ENCODE data around the gene SOX3. TPM values are rescaled to one million over a fixed set of nuclear protein-coding genes. Genes with fewer than 3 reads are reported as not detected.

The SOX3 gene
- total RNA-seq, 1 donor from 2014 or later: 0.49 TPM

GRCh38 chrX:140521393-140521792, 16.5 kb upstream of the SOX3 start:
- TF ChIP-seq CTCF (IDR thresholded peaks at IDR 0.05; ENCODE audit: unreplicated experiment): no peak
- Mint-ChIP-seq H3K27me3 (ENCODE audit: unreplicated experiment) (no peaks in the 10 kb centered on the region), H3K27ac (ENCODE audit: unreplicated experiment) (no peak overlapping the region)

GRCh38 chrX:140514554-140514953, 9.7 kb upstream of the SOX3 start:
- Mint-ChIP-seq H3K27ac (ENCODE audit: unreplicated experiment) (no peak overlapping the region), H3K36me3 (ENCODE audit: low read depth, unreplicated experiment) (no peaks in the 10 kb centered on the region), H3K4me1 (ENCODE audit: unreplicated experiment) (peaks cover 3% of the 10 kb centered on the region), H3K27me3 (ENCODE audit: unreplicated experiment) (peaks cover 7% of the 10 kb centered on the region), H3K4me3 (ENCODE audit: unreplicated experiment) (no peak overlapping the region), H3K9me3 (ENCODE audit: unreplicated experiment) (no peaks in the 10 kb centered on the region)
- TF ChIP-seq CTCF (IDR thresholded peaks at IDR 0.05; ENCODE audit: unreplicated experiment): no peak
- DNase-seq (ENCODE audit: low spot score): no peak

More at GRCh38 chrX:140521393-140521792, 16.5 kb upstream of the SOX3 start:
- H3K36me3 Mint-ChIP-seq (ENCODE audit: low read depth, unreplicated experiment): no peaks in the 10 kb centered on the region
- no peaks in the 10 kb centered on the region for H3K4me1 Mint-ChIP-seq (ENCODE audit: unreplicated experiment)
- H3K4me3 Mint-ChIP-seq (ENCODE audit: unreplicated experiment): no peak overlapping the region
- no peaks in the 10 kb centered on the region for H3K9me3 Mint-ChIP-seq (ENCODE audit: unreplicated experiment)
- DNase-seq (ENCODE audit: low spot score): no peak

GRCh38 chrX:140510895-140511295, 6.0 kb upstream of the SOX3 start:
- no peak overlapping the region for H3K27ac Mint-ChIP-seq (ENCODE audit: unreplicated experiment)
- no peak for DNase-seq (ENCODE audit: low spot score)
- peaks cover 3% of the 10 kb centered on the region for H3K4me1 Mint-ChIP-seq (ENCODE audit: unreplicated experiment)
- no peak overlapping the region for H3K4me3 Mint-ChIP-seq (ENCODE audit: unreplicated experiment)
- no peaks in the 10 kb centered on the region for H3K36me3 Mint-ChIP-seq (ENCODE audit: low read depth, unreplicated experiment)
- TF ChIP-seq CTCF (IDR thresholded peaks at IDR 0.05; ENCODE audit: unreplicated experiment): no peak
- no peaks in the 10 kb centered on the region for H3K9me3 Mint-ChIP-seq (ENCODE audit: unreplicated experiment)
- H3K27me3 Mint-ChIP-seq (ENCODE audit: unreplicated experiment): peaks cover 13% of the 10 kb centered on the region

GRCh38 chrX:140510306-140510676, 5.4 kb upstream of the SOX3 start:
- Mint-ChIP-seq H3K27ac (ENCODE audit: unreplicated experiment) (no peak overlapping the region), H3K4me3 (ENCODE audit: unreplicated experiment) (no peak overlapping the region), H3K4me1 (ENCODE audit: unreplicated experiment) (peaks cover 3% of the 10 kb centered on the region), H3K27me3 (ENCODE audit: unreplicated experiment) (peaks cover 13% of the 10 kb centered on the region), H3K36me3 (ENCODE audit: low read depth, unreplicated experiment) (no peaks in the 10 kb centered on the region), H3K9me3 (ENCODE audit: unreplicated experiment) (no peaks in the 10 kb centered on the region)
- TF ChIP-seq CTCF (IDR thresholded peaks at IDR 0.05; ENCODE audit: unreplicated experiment): peak; percentile 44
- DNase-seq (ENCODE audit: low spot score): no peak

- peaks cover 13% of the 10 kb centered on the region for H3K27me3 Mint-ChIP-seq (ENCODE audit: unreplicated experiment)
- TF ChIP-seq CTCF (IDR thresholded peaks at IDR 0.05; ENCODE audit: unreplicated experiment): no peak
- H3K4me3 Mint-ChIP-seq (ENCODE audit: unreplicated experiment): no peak overlapping the region
- no peaks in the 10 kb centered on the region for H3K36me3 Mint-ChIP-seq (ENCODE audit: low read depth, unreplicated experiment)
- no peaks in the 10 kb centered on the region for H3K9me3 Mint-ChIP-seq (ENCODE audit: unreplicated experiment)
- DNase-seq (ENCODE audit: low spot score): no peak
- H3K27ac Mint-ChIP-seq (ENCODE audit: unreplicated experiment): no peak overlapping the region
- peaks cover 3% of the 10 kb centered on the region for H3K4me1 Mint-ChIP-seq (ENCODE audit: unreplicated experiment)
These were observed 4.8 kb upstream of the SOX3 start for GRCh38 chrX:140509468-140510305.
